Left forelimb (tissue), 1 donor: ENCODE measurements around the gene CITED4.
A peak's percentile ranks its signal among the peaks of the same experiment; 100 is the strongest.

ENCODE experiments used
- DNase-seq: peaks from one replicate; pipeline ENCODE4 v3.0.0-alpha.2; 2018; ENCODE audit warnings: low spot score

Gene CITED4

GRCh38 chr1:40853885-40854170 is 8.3 kb downstream of the CITED4 start:
- no peak for DNase-seq

GRCh38 chr1:40853113-40853884 is 8.9 kb downstream of the CITED4 start:
- DNase-seq, result no peak

- no peak for DNase-seq
Measured at GRCh38 chr1:40851643-40852042, 10.5 kb downstream of the CITED4 start.

GRCh38 chr1:40849801-40850592 is 12.2 kb downstream of the CITED4 start:
- DNase-seq, result peak; percentile 85

- no peak for DNase-seq
Measured at GRCh38 chr1:40848530-40849189, 13.5 kb downstream of the CITED4 start.

- no peak for DNase-seq
Measured at GRCh38 chr1:40847023-40847745, 15.0 kb downstream of the CITED4 start.

GRCh38 chr1:40845895-40846294 is 16.3 kb downstream of the CITED4 start:
- DNase-seq, result no peak

- DNase-seq, result no peak
Measured at GRCh38 chr1:40844887-40845878, 17.0 kb downstream of the CITED4 start.

- DNase-seq, result no peak
Measured at GRCh38 chr1:40844079-40844478, 18.1 kb downstream of the CITED4 start.

- no peak for DNase-seq
Measured at GRCh38 chr1:40842691-40843090, 19.5 kb downstream of the CITED4 start.

- no peak for DNase-seq
Measured at GRCh38 chr1:40842207-40842606, 20.0 kb downstream of the CITED4 start.

GRCh38 chr1:40841602-40842001 is 20.6 kb downstream of the CITED4 start:
- no peak for DNase-seq

GRCh38 chr1:40840526-40841323 is 21.4 kb downstream of the CITED4 start:
- DNase-seq, result no peak

- DNase-seq, result no peak
Measured at GRCh38 chr1:40839943-40840335, 22.2 kb downstream of the CITED4 start.

- DNase-seq, result no peak
Measured at GRCh38 chr1:40838980-40839942, 22.9 kb downstream of the CITED4 start.

- no peak for DNase-seq
Measured at GRCh38 chr1:40838045-40838979, 23.9 kb downstream of the CITED4 start.

GRCh38 chr1:40837601-40838000 is 24.6 kb downstream of the CITED4 start:
- no peak for DNase-seq

GRCh38 chr1:40836283-40836682 is 25.9 kb downstream of the CITED4 start:
- DNase-seq, result no peak
